NCI-H748 (cell line): ENCODE data around the gene RPS6KL1.

Experiments
- DNase-seq: peaks from one replicate; lab custom pipeline; 2025; ENCODE audit not compliant: unreplicated experiment; lab: John Stamatoyannopoulos, UW

Gene RPS6KL1

GRCh38 chr14:74952697-74953484 is 29.8 kb upstream of the RPS6KL1 start:
- DNase-seq = peak; percentile 57

- DNase-seq = no peak
Measured at GRCh38 chr14:74952180-74952665, 29.2 kb upstream of the RPS6KL1 start.

DNA sequence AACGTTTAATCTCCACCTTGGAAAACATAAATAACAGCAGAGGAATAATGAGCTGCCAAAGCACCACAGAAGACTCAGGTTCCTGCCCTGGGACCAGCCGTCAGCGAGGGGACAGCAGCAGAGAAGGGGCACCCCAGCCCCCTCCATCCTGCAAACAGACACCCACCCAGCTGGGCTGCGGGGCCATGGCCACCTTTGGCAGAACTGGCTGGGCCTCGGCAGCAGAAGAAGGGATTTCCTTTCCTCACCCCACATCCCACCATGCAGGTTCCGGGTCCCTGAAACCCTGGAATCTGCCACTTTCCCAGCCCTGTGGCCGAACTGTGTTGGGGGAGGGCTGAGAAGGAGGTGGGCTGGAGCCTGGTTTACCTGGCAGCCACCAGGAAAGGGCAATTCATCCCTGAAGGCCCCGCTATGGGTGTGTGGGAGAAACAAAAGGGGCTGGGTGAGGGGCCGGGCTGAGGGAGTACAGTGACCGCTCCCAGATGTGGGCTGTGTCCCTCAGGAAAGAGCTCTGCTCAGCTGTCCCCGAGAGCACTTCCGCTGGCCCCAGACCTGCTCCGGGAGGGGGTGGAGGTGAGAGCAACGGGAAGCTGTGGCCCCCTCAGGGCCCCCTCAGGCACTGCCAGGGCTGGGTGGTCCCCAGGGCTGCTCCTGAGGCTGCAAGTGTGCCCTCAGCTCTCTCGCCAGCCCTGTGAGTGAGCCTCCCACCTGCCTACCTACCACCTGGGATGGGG is 28.6 kb upstream of the RPS6KL1 start:
- no peak for DNase-seq

DNA sequence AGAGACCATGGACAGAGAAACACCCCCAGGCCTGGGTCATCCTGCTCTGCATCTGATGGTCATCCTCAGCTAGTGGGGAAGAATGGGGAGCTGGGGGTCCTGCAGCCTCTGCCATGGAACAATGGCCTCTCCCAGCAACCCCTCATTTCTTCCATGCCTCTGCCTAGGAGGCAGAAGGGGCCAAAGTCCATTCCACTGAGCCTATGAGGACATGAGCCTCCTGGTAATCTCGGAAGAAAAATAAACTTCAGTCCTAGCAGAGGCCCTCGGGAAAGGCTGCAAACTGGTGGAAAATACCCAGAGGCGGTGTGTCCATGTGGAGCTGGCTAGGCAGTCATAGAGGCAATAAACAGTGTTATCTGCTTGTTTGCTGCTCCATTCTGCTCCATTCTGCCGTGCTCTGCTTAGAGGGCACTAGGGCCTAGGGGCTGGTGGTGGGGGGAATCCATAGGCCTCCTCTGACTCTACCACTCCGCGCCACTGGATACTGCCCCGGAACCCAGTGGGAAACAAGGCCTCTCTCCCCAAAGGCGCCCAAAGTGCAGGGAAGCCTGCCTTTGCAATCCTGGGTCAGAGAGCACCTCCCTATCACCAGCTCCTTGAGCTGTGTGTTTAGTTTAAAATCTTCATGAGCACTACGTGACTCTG is 27.9 kb upstream of the RPS6KL1 start:
- no peak for DNase-seq

DNA sequence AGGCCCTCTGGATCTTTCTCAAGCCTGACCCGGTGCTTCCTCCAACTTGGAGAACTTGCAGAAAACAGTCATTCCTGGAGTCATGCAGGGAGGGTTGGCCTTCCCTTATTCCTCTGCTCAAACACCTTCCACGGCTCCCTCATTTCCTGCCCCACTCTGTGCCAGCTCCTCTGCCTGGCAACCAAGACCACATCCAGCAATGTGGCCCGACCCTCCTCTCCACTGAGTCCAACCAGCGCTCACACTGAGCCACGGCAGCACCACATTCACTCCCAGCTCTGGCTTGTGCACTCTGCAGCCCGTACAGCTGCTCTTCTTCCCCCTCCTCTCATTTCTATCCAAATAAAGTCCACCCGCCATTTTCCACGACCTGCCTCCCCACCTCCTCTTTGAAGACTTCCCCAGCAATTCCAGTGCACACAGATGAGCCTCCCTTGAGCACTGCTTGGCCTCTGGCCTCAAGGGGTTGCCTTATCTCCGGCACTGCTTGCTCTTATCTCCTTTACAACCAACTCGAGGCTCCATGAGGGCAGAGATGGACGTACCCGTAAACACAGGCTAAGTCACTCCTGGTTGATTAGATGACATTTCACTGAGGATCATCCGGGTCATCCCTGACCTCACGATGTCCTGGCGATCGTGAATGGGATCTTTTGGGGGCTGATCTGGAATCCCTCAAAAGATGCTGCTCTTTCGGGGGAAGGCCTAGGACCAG is 27.0 kb upstream of the RPS6KL1 start:
- no peak for DNase-seq

GRCh38 chr14:74949191-74949601 is 26.1 kb upstream of the RPS6KL1 start:
- DNase-seq = no peak

DNA sequence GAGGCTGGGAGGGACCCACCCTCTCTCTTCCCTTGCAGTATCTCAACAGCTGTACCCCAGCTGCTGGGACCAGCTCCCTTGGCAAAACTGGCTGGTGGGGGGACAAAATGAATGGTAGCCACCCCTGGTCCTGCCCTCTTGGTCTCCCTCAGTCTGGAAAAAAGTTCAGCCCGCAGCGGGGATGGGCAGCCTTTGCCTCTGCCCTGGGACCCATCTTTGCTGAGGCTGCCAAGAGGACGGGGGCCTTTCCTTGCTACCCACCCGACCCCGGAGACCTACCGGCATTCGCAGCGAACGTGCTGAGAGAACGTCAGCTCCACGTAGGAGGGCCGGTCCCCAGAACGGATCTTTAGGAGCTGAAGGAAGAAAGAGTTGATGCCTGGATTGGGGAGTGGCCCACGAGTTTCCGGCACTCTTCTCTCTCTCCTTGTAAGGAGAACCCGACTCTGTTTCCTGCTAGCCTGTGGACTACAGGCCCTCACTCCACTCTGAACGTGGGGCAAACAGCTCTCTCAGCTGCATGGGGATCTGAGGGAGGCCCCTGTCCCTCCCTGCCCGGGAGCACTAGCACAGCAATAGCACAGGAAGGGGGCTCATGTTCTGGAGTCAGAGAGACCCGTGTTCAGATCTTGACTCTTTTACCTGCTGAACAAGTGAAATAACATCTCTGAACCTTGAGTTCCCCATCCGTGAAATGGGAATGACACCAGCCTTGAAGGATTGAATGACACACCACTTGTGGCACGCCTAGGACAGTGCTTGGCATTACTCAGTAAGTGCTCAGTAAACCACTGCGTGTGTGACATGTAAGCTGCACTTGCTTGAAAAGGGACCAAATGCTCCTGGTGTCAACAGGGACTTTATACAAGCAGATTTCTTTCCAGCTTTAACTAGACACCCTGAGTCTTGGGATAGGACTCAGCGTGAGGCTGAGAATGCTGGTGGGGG is 25.4 kb upstream of the RPS6KL1 start:
- no peak for DNase-seq

- no peak for DNase-seq
Measured at GRCh38 chr14:74947353-74948227, 24.5 kb upstream of the RPS6KL1 start.

GRCh38 chr14:74946659-74947281 is 23.7 kb upstream of the RPS6KL1 start:
- no peak for DNase-seq

GRCh38 chr14:74945852-74946658 is 23.0 kb upstream of the RPS6KL1 start:
- peak; percentile 61 for DNase-seq

GRCh38 chr14:74945261-74945851 is 22.3 kb upstream of the RPS6KL1 start:
- peak; percentile 33 for DNase-seq

GRCh38 chr14:74942608-74943007 is 19.5 kb upstream of the RPS6KL1 start:
- DNase-seq = no peak

DNA sequence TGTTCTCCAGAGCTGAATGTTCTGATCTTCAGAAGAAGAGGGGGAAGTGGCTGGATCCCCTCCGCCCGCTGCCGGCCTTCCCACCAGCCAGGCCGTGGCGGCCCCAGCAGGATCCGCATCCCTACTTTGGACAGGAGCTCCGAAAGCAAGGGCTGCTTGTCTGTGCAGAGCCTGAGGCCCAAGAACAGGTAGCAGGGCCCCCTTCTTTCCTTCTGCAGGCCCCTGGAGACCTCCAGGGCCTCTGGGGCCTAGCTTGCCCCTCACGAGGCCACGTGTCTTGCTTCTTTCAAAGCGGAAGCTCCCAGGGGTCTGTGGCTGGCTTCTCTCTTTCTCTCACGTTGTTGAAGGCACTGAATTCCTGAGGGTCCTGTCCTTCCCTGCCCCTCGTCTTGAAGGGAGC is 19.1 kb upstream of the RPS6KL1 start:
- no peak for DNase-seq

- no peak for DNase-seq
Measured at GRCh38 chr14:74941676-74942097, 18.6 kb upstream of the RPS6KL1 start.

GRCh38 chr14:74940956-74941565 is 18.0 kb upstream of the RPS6KL1 start:
- no peak for DNase-seq

DNA sequence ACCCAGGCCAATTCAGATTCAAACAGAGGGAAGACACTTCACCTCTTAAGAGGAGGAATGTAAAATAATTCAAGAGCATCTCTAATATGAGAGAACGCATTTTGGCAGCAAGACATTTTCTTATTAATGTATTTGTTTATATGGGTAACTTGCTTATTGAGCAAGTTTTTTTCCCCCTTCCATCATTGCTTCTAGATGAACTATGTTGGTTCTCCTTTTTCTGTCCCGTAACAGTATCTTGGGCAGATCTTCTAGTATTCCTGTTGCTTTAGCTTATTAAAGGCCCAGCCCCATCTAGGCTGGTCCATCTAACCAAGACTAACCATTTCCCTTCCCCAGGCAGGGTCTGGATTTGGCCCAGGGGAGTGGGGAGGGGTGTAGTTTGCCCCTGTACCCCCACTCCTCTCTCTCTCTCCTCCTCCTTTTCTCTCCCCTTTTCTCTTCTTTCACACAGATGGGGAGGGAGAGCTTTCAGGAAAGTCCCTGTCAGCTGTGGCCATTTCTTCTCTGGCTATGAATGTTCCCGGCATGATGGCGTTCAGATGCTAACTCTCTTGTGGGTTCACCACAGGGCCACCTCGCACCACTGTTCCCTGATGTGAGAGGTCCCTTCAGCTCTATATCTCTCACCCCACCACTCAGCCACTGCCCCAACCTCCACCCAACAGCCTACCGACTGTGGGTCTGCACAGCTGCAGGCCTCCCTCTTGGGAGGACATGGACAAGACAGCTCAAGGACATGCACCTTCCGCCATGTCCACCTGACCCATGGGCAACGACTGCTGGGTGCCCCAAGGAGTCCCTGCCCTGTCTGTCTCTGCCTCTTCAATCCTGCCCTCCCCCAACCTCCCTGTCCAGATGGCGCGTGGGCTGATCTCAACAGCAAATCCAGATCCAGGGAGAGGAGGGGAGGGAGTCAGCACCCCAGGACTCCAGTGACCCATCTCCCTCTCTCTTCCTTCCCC is 15.8 kb upstream of the RPS6KL1 start:
- DNase-seq = no peak
